GM21390 (cell line): ENCODE measurements around the gene SDK1.
"Not testable (repeated sequence)": the region's sequence is repeated elsewhere in the genome, so short reads cannot be mapped to it uniquely, and the experiment has no call there.

Experiments
- ATAC-seq: cut with Tn5 transposase; IDR thresholded peaks from one replicate; pipeline ENCODE4 v1.9.1; 2021; ENCODE audit not compliant: unreplicated experiment

SDK1 gene

GRCh38 chr7:4227105-4228010, 926.3 kb downstream of the SDK1 start:
- no peak for ATAC-seq

DNA sequence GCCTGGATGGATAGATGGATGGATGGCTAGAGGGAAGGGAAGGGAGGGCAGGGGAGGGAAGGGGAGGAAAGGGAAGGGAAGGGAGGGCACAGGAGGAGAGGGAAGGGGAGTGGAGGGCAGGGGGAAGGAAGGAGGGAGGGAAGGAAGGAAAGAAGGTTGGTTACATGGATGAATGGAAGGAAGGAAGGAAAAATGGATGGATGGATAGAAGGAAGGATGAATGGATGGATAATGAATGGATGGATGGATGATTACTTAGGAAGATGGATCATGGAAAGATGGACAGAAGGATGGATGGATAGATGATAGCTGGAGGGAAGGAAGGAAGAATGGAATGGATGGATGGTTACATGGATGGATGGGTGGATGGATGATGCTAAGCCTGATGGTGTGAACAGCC, 929.3 kb downstream of the SDK1 start:
- no peak for ATAC-seq

- ATAC-seq = no peak
Observed at GRCh38 chr7:4233146-4233545, 932.1 kb downstream of the SDK1 start.

DNA sequence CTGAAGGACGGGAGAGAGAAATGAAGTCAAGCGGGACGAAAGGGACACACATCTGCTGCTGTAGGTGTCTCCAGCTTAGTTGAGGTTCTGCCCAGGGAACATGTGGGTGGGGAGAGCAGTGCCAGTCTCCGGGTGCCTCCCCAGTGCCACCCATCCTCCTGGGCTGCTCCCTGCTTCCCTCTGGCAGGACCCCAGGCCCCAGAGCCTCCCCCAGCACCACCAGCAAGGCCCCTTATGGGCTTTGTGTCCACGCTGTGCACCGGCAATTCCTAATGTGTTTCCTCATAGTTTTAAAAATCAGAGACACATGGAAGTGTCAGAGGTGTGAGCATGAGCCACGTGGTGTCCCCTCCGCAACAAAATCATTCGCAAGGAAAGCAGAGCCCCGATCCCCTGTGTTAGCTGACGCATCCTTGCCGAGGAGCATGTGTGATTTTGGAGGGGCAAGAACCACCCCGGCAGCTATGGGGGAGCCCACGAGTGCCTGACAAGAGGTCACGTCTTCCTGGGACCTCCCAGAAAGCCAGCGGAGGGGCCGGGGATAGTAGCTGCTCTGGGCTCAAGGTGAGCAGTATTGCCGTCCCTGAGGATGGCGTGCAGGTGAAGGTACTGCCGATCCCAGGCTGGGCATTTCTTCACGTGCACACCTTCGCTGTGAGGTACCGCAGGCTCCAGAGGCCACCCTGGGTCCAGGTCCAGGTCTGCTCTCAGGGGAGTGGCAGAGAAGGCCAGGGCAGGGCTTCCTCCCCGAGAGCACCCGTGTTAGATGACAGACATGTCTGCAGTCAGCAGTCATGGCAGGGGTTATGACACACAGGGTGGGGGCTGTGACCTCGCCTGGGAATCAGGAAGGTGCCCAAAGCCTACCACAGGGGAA, 932.8 kb downstream of the SDK1 start:
- ATAC-seq = no peak

DNA sequence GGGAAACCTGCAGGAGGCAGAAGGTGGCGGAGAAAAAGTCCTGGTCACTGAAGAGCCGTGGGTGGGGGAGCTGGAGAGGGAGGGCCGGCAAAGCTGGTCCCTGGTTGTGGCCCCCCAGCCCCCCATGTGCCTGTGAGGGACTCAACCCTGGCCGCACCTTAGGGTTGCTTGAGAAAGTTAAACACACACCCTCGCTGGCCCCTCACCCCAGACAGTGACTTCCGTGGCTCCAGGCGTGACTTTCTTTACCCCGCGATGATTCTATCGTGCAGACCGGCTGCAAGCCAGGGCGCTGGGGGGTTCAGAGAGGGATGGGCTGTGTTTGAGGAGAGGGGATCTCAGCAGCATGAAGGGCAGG, 933.4 kb downstream of the SDK1 start:
- no peak for ATAC-seq

- no peak for ATAC-seq
Observed at GRCh38 chr7:4234886-4235285, 933.8 kb downstream of the SDK1 start.

- ATAC-seq = no peak
Observed at GRCh38 chr7:4235596-4235995, 934.5 kb downstream of the SDK1 start.

DNA sequence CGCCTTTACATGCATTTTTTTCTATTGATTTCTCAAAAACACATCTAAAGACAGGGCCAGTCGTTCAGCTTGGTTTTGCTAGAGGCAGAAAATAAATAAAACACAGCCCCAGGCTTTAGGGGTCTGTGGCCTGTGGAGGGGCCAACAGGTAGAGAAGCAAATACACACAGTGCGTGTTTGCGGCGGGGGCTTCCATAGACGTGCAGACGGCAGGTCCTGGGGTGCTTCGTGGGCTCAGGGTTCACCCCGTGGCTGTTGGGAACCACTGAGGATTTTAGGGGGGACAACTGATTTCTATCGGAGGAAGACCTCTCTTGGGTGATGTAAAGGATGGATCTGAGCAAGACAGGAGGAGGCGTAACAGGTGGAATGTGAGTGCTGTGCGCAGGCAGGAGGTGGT, 935.3 kb downstream of the SDK1 start:
- no peak for ATAC-seq

DNA sequence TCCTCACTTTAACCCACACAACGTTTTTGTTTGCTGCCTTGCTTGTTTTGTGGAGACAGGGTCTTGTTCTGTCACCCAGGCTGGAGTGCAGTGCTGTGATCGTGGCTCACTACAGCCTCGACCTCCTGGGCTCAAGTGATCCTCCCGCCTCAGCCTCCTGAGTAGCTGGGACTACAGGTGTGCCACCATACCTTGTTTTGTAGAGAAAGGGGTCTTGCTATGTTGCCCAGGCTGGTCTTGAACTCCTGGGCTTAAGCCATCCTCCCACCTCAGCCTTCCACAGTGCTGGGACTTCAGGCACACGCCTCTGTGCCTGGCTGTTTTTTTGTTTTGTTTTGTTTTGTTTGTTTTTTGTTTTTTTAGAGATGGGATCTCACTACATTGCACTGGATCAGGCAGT, 935.8 kb downstream of the SDK1 start:
- ATAC-seq = not testable (repeated sequence)

DNA sequence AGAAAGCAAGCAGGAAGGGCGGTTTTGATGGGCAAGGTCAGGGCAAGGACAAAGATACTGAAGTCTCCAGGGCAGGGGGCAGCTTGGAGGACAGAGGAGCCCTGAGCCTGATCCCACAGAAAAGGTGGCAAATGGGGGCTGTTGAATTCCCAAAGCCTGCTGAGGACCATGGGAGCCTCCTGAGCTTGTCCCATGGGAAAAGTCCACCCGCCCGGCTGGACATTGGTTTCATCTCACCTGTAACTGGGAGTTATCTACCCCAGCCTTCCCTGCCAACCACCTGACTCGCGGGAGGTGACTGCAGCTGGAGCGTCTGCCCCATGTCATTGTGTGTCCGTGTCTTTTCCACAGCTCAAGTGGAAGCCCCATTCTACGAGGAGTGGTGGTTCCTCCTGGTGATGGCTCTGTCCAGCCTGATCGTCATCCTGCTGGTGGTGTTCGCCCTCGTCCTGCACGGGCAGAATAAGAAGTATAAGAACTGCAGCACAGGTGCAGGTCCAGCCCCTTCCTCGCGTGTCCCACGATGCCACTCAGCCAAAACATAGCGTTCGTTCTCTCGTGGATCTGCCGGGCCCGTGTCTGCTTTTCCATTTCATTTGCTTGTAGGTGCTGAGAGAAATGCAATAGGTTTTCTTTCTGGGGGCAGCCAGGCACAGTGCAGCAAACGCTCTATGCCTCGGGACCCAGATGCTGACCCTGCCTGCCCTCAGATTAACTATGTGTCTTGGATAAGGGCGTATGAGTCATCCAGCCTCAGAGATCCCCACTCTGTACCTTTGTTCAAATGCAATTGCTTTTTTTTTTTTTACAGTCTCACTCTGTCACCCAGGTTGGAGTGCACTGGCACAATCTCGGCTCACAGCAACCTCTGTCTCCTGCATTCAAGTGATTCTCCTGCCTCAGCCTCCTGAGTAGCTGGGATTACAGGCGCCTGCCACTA, 936.5 kb downstream of the SDK1 start:
- no peak for ATAC-seq

DNA sequence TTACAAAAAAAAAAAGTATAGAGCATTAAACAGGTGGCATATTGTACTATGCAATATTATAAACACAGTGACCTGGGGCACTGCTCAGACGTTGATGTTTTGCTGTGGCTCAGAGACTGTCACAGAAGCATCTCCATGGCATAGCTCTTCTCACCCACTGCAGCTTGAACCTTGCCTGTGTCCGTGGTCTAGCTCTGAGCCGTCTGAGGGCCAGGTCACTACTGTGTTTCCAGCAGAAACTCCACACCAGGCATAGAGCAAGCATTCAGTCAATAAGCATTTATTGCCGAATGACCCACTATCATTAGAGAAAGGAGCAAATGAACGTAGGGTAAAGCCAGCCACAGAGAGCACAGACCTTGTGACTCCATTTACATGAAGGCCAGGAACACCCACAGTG, 937.8 kb downstream of the SDK1 start:
- no peak for ATAC-seq

DNA sequence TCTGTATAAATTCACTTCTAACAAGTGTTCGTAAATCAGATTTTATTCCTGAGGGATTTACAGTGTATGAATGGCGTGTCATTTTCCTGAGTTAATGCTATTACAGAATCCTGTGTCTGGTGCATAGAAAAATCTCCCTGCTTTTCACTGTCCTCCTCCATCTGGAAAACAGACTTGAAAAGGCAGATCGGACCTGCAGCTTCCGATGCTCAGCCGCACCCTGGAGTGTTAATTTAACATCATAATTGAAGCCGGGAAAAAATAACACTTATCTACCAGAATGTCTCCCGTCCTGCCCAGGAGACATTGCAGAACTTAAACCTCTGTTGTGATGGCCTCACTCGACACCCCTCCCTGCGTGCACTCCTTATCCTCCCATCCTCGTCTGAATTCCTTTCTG, 939.0 kb downstream of the SDK1 start:
- no peak for ATAC-seq

DNA sequence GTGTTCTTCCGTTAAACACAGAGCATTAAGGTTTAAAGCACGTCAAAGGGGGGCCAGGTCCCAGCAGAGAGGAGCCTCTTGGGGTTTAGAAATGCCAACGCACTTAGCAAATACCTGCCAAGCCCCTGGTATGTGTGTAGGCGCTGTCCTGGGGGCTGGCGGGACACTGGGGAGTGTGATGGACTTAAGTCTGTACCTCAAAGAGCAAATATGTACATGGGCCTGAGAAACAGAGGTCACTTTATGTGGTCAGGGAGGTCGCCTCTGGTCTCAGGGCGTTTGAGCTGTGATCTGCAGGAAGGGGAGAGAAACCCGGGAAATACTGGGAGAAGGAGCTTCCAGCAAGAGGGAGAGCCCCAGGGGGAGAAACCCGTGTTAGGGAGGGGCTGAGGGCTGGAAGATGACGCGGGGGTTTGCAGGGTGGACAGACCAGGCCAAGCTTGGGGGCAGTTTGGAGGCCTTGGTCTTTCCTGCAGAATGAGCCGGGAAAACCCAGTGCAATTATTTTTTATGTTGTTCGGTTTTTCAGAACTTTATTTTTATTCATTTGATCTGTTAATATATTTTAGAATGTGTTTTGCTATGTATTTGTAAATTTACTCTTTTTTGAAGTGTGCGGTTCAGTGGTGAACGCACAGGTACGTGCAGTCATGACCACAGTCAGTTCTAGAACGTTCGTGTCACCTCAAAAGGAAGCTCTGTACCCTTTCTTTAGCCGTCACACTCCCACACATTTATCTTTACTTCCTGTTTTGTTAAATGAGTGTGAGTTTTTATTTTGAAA, 939.7 kb downstream of the SDK1 start:
- no peak for ATAC-seq

GRCh38 chr7:4241304-4241612, 940.2 kb downstream of the SDK1 start:
- ATAC-seq = no peak

DNA sequence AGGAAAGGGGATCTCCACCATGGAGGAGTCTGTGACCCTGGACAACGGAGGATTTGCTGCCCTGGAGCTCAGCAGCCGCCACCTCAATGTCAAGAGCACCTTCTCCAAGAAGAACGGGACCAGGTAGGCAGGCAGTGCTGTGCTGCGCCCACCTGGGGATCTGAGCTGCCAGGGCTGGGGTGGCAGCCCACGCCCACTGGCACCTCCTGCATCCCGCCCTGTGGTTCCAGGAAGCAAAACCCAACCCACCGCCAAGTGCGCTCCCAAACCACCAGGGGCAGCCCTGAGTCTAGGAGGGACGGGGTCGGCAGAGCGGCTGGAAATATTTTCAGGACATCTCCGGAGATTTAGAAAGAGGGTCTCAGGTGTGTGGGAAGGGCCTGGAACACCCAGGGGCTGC, 940.7 kb downstream of the SDK1 start:
- ATAC-seq = no peak

DNA sequence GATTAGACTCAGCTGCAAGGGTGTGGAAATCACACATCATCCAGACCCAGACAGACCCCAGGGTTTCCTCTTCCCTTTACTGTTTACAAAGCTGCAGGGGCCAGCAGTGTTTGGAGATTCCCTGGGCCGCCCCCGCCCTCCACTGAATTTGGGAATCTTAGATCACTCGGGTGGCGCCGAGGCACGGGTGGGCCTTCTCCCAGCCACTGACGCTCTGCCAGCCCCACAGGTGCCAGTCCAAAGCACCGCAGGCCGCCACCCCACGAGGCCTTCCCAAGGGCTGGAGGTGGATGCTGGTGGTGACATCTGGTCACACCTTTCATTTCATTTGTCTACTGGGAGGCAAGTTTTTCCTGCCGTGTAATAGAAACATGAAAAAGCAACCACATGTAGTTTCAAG, 941.7 kb downstream of the SDK1 start:
- no peak for ATAC-seq

GRCh38 chr7:4244041-4244440, 943.0 kb downstream of the SDK1 start:
- ATAC-seq = no peak

DNA sequence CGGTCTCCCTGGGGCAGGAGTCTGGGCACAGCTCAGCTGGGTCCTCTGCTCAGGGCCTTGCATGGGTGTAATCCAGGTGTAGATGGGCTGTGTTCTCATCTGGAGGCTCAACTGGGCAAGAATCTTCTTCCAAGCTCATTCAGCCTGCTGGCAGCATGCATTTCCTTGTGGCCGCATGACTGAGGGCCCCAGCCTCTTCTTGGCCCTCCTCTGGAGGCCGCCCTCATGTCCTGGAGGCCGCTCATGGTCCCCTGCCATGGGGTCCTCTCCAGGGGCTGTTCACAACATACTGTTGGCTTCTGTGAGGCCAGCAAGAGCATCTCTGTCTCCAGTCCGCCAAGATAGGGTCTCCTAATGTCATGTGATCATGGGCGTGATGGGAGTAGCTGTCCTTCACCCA, 943.6 kb downstream of the SDK1 start:
- no peak for ATAC-seq

DNA sequence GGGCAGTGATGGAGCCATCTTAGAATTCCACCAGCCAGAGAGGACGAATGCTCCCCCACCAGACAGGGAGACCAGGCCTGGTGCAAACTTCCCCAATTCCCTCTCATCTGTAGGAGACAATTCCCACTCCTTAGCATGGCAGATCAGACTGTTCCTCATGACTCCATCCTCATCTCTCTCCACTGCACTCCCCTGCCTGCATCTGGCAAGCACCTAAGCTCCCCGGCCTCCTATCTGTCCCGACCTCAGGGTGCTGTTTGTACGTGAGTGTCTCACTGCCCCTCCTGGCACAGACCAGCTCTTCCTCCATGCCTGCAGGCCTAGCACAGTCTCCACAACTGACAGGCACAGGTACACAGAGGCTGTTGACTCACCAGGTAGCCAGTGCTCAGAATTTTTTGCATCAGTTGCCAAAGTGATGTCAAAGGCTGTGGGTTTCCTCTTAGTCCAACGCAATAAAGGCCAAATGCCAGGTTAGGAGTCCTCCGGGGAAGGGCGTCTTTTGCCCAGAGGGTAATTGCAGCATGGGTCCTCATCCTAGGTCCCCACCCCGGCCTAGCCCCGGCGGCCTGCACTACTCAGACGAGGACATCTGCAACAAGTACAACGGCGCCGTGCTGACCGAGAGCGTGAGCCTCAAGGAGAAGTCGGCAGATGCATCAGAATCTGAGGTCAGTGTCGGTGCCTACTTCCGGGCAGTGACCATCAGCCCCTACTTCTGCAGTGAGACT, 944.2 kb downstream of the SDK1 start:
- no peak for ATAC-seq
